Measurements from ENCODE around the gene CCDC192. TPM values are rescaled to one million over a fixed set of nuclear protein-coding genes. Genes with fewer than 3 reads are reported as not detected.

Gene CCDC192
- polyA plus RNA-seq, 1 donor from 2014 or later: not detected

- H3K27me3 ChIP-seq (ENCODE audit: insufficient read depth, low read depth, low read length): no peaks in the 10 kb centered on the region
- H2AFZ ChIP-seq (ENCODE audit: low read depth, low read length): no peak overlapping the region
- H4K20me1 ChIP-seq (ENCODE audit: insufficient read depth): no peaks in the 10 kb centered on the region
- H3K79me2 ChIP-seq (replicated peaks; ENCODE audit: insufficient read depth, low read length): no peaks in the 10 kb centered on the region
- H3F3A ChIP-seq (ENCODE audit: insufficient read depth, low read length, poor library complexity, severe bottlenecking): no peaks in the 10 kb centered on the region
- no peaks in the 10 kb centered on the region for H3K36me3 ChIP-seq (ENCODE audit: insufficient read depth, low read length)
- no peaks in the 10 kb centered on the region for H3K9me2 ChIP-seq (ENCODE audit: insufficient read depth, low read length)
- TF ChIP-seq MXI1 (conservative IDR thresholded peaks at IDR 0.05; ENCODE audit: poor library complexity, severe bottlenecking) (no peak), SMC3 (conservative IDR thresholded peaks at IDR 0.05; ENCODE audit: poor library complexity) (no peak), EP300 (conservative IDR thresholded peaks at IDR 0.05; ENCODE audit: poor library complexity, severe bottlenecking) (no peak), EZH2 (IDR thresholded peaks at IDR 0.05; ENCODE audit: borderline replicate concordance, insufficient read depth, low read length, poor library complexity, severe bottlenecking) (no peak), REST (IDR thresholded peaks at IDR 0.05; ENCODE audit: borderline replicate concordance) (no peak), POLR2AphosphoS5 (IDR thresholded peaks at IDR 0.05) (no peak), RAD21 (conservative IDR thresholded peaks at IDR 0.05) (no peak), TAF1 (IDR thresholded peaks at IDR 0.05; ENCODE audit: low read depth) (no peak)
- TF ChIP-seq, protein P1, sequence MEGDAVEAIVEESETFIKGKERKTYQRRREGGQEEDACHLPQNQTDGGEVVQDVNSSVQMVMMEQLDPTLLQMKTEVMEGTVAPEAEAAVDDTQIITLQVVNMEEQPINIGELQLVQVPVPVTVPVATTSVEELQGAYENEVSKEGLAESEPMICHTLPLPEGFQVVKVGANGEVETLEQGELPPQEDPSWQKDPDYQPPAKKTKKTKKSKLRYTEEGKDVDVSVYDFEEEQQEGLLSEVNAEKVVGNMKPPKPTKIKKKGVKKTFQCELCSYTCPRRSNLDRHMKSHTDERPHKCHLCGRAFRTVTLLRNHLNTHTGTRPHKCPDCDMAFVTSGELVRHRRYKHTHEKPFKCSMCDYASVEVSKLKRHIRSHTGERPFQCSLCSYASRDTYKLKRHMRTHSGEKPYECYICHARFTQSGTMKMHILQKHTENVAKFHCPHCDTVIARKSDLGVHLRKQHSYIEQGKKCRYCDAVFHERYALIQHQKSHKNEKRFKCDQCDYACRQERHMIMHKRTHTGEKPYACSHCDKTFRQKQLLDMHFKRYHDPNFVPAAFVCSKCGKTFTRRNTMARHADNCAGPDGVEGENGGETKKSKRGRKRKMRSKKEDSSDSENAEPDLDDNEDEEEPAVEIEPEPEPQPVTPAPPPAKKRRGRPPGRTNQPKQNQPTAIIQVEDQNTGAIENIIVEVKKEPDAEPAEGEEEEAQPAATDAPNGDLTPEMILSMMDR (IDR thresholded peaks at IDR 0.05; ENCODE audit: poor library complexity, severe bottlenecking): no peak
- no peak overlapping the region for H3K27ac ChIP-seq (ENCODE audit: low read length)
- no peak overlapping the region for H3K4me2 ChIP-seq (ENCODE audit: low read length)
- no peaks in the 10 kb centered on the region for H3K9me3 ChIP-seq (ENCODE audit: low read length)
- H3K9ac ChIP-seq (ENCODE audit: low read length): no peak overlapping the region
- no peak overlapping the region for H3K4me3 ChIP-seq (ENCODE audit: low read length)
These were observed 66.2 kb downstream of the CCDC192 start for GRCh38 chr5:127769386-127769785.

- Histone ChIP-seq H4K20me1 (ENCODE audit: insufficient read depth) (no peaks in the 10 kb centered on the region), H3K27me3 (ENCODE audit: insufficient read depth, low read depth, low read length) (no peaks in the 10 kb centered on the region), H3K36me3 (ENCODE audit: insufficient read depth, low read length) (no peaks in the 10 kb centered on the region), H3K4me3 (ENCODE audit: low read length) (no peak overlapping the region), H3K79me2 (replicated peaks; ENCODE audit: insufficient read depth, low read length) (no peaks in the 10 kb centered on the region), H3K27ac (ENCODE audit: low read length) (no peak overlapping the region), H2AFZ (ENCODE audit: low read depth, low read length) (no peak overlapping the region), H3K4me2 (ENCODE audit: low read length) (no peak overlapping the region), H3K9ac (ENCODE audit: low read length) (no peak overlapping the region), H3K9me2 (ENCODE audit: insufficient read depth, low read length) (no peaks in the 10 kb centered on the region), H3K9me3 (ENCODE audit: low read length) (no peaks in the 10 kb centered on the region), H3F3A (ENCODE audit: insufficient read depth, low read length, poor library complexity, severe bottlenecking) (no peaks in the 10 kb centered on the region)
- TF ChIP-seq TAF1 (IDR thresholded peaks at IDR 0.05; ENCODE audit: low read depth): no peak
- no peak for TF ChIP-seq RAD21 (conservative IDR thresholded peaks at IDR 0.05)
These were observed 67.1 kb downstream of the CCDC192 start for GRCh38 chr5:127770272-127770671.

GRCh38 chr5:127772531-127772930 lies 69.3 kb downstream of the CCDC192 start:
- TF ChIP-seq SMC3 (conservative IDR thresholded peaks at IDR 0.05; ENCODE audit: poor library complexity): no peak
- TF ChIP-seq REST (IDR thresholded peaks at IDR 0.05; ENCODE audit: borderline replicate concordance): no peak
- no peak for TF ChIP-seq EZH2 (IDR thresholded peaks at IDR 0.05; ENCODE audit: borderline replicate concordance, insufficient read depth, low read length, poor library complexity, severe bottlenecking)
- no peak for TF ChIP-seq MXI1 (conservative IDR thresholded peaks at IDR 0.05; ENCODE audit: poor library complexity, severe bottlenecking)
- TF ChIP-seq TAF1 (IDR thresholded peaks at IDR 0.05; ENCODE audit: low read depth): no peak
- TF ChIP-seq, protein P1 (IDR thresholded peaks at IDR 0.05; ENCODE audit: poor library complexity, severe bottlenecking): no peak
- no peak for TF ChIP-seq RAD21 (conservative IDR thresholded peaks at IDR 0.05)
- TF ChIP-seq EP300 (conservative IDR thresholded peaks at IDR 0.05; ENCODE audit: poor library complexity, severe bottlenecking): no peak
- no peak for TF ChIP-seq POLR2AphosphoS5 (IDR thresholded peaks at IDR 0.05)
- Histone ChIP-seq H3K27ac (ENCODE audit: low read length) (no peak overlapping the region), H3K79me2 (replicated peaks; ENCODE audit: insufficient read depth, low read length) (no peaks in the 10 kb centered on the region), H3K36me3 (ENCODE audit: insufficient read depth, low read length) (no peaks in the 10 kb centered on the region), H3K4me2 (ENCODE audit: low read length) (no peak overlapping the region), H3K9me2 (ENCODE audit: insufficient read depth, low read length) (no peaks in the 10 kb centered on the region), H2AFZ (ENCODE audit: low read depth, low read length) (no peak overlapping the region), H3K9me3 (ENCODE audit: low read length) (no peaks in the 10 kb centered on the region), H3F3A (ENCODE audit: insufficient read depth, low read length, poor library complexity, severe bottlenecking) (no peaks in the 10 kb centered on the region), H3K9ac (ENCODE audit: low read length) (no peak overlapping the region), H3K27me3 (ENCODE audit: insufficient read depth, low read depth, low read length) (no peaks in the 10 kb centered on the region), H4K20me1 (ENCODE audit: insufficient read depth) (no peaks in the 10 kb centered on the region), H3K4me3 (ENCODE audit: low read length) (no peak overlapping the region)

All from neural cell (in vitro differentiated cells).